HCT116 (cell line): ENCODE results near the gene INCENP. TPM values are rescaled to one million over a fixed set of nuclear protein-coding genes. Genes with fewer than 3 reads are reported as not detected.
"Not testable (repeated sequence)": the region's sequence is repeated elsewhere in the genome, so short reads cannot be mapped to it uniquely, and the experiment has no call there.

Experiments used
- ATAC-seq: fragments of 200-7000 bp; cut with Tn5 transposase; 2 replicates; pipeline ENCODE4 v1.9.1; 2020; ENCODE audit warnings: mild to moderate bottlenecking, moderate library complexity
- BruUV-seq: library from RNA; stranded (reverse); fragments of 400-500 nt; replicated peaks from 2 replicates; lab custom pipeline; 2021; lab: Mats Ljungman, UMichigan
- CTCF ChIA-PET: fragments of 300-600 bp; sonication (Branson Sonifier 250); formaldehyde crosslinking; loops from one replicate; lab custom pipeline; 2021; ENCODE audit warnings: antibody characterized with exemption; lab: Charles Lee
- POLR2A ChIA-PET: fragments of 300-600, 350-600 bp; sonication (Branson Sonifier 250); formaldehyde crosslinking; loops from one replicate; lab custom pipeline; 2021; ENCODE audit warnings: antibody characterized with exemption; lab: Charles Lee
- RAD21 ChIA-PET, 2 experiments: fragments of 300-600 bp; sonication (Branson Sonifier 250); formaldehyde crosslinking; loops; one replicate each; lab custom pipeline; 2023; ENCODE audit warnings: low total read pairs in 2 of 2; ENCODE audit not compliant: uncharacterized antibody in 2 of 2, unreplicated experiment in 2 of 2, low non-redundant PET in 1 of 2; lab: Charles Lee
- DNase-seq: peaks from one replicate; pipeline ENCODE4 v3.0.0-alpha.2; 2010; ENCODE audit warnings: low read depth, low spot score
- H2AFZ ChIP-seq: fragments of 200-600 bp; shearing (Covaris generic), sonication (generic); 2 replicates; pipeline ENCODE4 v1.6.1; 2017; ENCODE audit warnings: low read depth, mixed run types, mixed read lengths, antibody characterized with exemption, low read length; ENCODE audit not compliant: poor library complexity, severe bottlenecking
- H3K27ac ChIP-seq: 2 replicates; pipeline ENCODE4 v1.5.1; 2012; ENCODE audit warnings: low read depth, low read length
- H3K27me3 ChIP-seq: fragments of 200-600 bp; sonication (generic); 2 replicates; pipeline ENCODE4 v1.6.1; 2016; ENCODE audit warnings: mixed run types, low read length, mixed read lengths; ENCODE audit not compliant: insufficient read depth
- H3K36me3 ChIP-seq, 2 experiments: fragments of 200-500 bp in 1 of 2; fragments of 200-600 bp in 1 of 2; sonication (Bioruptor generic) in 1 of 2; sonication (generic) in 1 of 2; 2 replicates each; pipeline versions ENCODE4 v1.5.1 to v1.6.1; 2014 to 2016; ENCODE audit warnings: low read length in 2 of 2, inconsistent platforms in 1 of 2, mixed read lengths in 1 of 2, mixed run types in 1 of 2; ENCODE audit not compliant: insufficient read depth in 2 of 2, control insufficient read depth in 1 of 2
- H3K4me1 ChIP-seq, 2 experiments: fragments of 200-600 bp in 1 of 2; sonication (generic) in 1 of 2; 2 replicates each; pipeline versions ENCODE4 v1.5.1 to v1.6.1; 2012 to 2017; ENCODE audit warnings: low read length in 2 of 2, inconsistent platforms in 1 of 2, mild to moderate bottlenecking in 1 of 2, mixed read lengths in 1 of 2, mixed run types in 1 of 2, moderate library complexity in 1 of 2; ENCODE audit not compliant: insufficient read depth in 2 of 2, control insufficient read depth in 1 of 2
- H3K4me2 ChIP-seq: fragments of 200-600 bp; sonication (generic); 2 replicates; pipeline ENCODE4 v1.6.1; 2017; ENCODE audit warnings: mixed run types, low read length, mixed read lengths
- H3K4me3 ChIP-seq, 2 experiments: fragments of 200-600 bp in 1 of 2; sonication (generic) in 1 of 2; replicated peaks in 1 of 2; 2 replicates each; pipeline ENCODE4 v1.5.1; 2011 to 2016; ENCODE audit warnings: low read length in 2 of 2, control low read depth in 1 of 2, low read depth in 1 of 2, mild to moderate bottlenecking in 1 of 2, mixed read lengths in 1 of 2, mixed run types in 1 of 2
- H3K79me2 ChIP-seq: fragments of 200-600 bp; sonication (generic); 2 replicates; pipeline ENCODE4 v1.6.1; 2017; ENCODE audit warnings: mild to moderate bottlenecking, mixed run types, low read length, moderate library complexity, mixed read lengths; ENCODE audit not compliant: insufficient read depth
- H3K9ac ChIP-seq: fragments of 200-600 bp; sonication (generic); 2 replicates; pipeline ENCODE4 v1.6.1; 2016; ENCODE audit warnings: low read length, mixed read lengths
- H3K9me2 ChIP-seq: fragments of 200-600 bp; sonication (generic), shearing (Covaris generic); 2 replicates; pipeline ENCODE4 v1.6.1; 2017; ENCODE audit warnings: mixed run types, mild to moderate bottlenecking, moderate library complexity; ENCODE audit not compliant: insufficient read depth
- H3K9me3 ChIP-seq, 2 experiments: fragments of 200-500 bp in 1 of 2; fragments of 200-600 bp in 1 of 2; sonication (Bioruptor generic) in 1 of 2; sonication (generic) in 1 of 2; 2 replicates each; pipeline ENCODE4 v1.6.1; 2014 to 2017; ENCODE audit warnings: low read length in 2 of 2, mixed read lengths in 2 of 2, inconsistent platforms in 1 of 2, low read depth in 1 of 2, mild to moderate bottlenecking in 1 of 2, mixed run types in 1 of 2, moderate library complexity in 1 of 2; ENCODE audit not compliant: control insufficient read depth in 1 of 2, insufficient read depth in 1 of 2
- H4K20me1 ChIP-seq: fragments of 200-600 bp; sonication (generic), shearing (Covaris generic); 2 replicates; pipeline ENCODE4 v1.6.1; 2017; ENCODE audit warnings: mixed run types, mild to moderate bottlenecking, moderate library complexity; ENCODE audit not compliant: insufficient read depth
- EGR1 ChIP-seq: IDR thresholded peaks from 2 replicates; pipeline ENCODE4 v1.6.1; 2012; ENCODE audit warnings: low read depth
- EZH2 ChIP-seq: fragments of 200-600 bp; sonication (generic); IDR thresholded peaks from 2 replicates; pipeline ENCODE4 v1.6.1; 2017; ENCODE audit warnings: antibody characterized with exemption, mixed run types
- EZH2phosphoT487 ChIP-seq: fragments of 200-600 bp; IDR thresholded peaks from 2 replicates; pipeline ENCODE4 v1.6.1; 2018; ENCODE audit warnings: antibody characterized with exemption, borderline replicate concordance
- RAD21 ChIP-seq: IDR thresholded peaks from 2 replicates; pipeline ENCODE4 v1.6.1; 2012; ENCODE audit warnings: low read depth, mild to moderate bottlenecking
- REST ChIP-seq: IDR thresholded peaks from 2 replicates; pipeline ENCODE4 v1.6.1; 2012; ENCODE audit warnings: low read depth
- SIN3A ChIP-seq: IDR thresholded peaks from 2 replicates; pipeline ENCODE4 v1.6.1; 2012; ENCODE audit warnings: low read depth
- SRF ChIP-seq: IDR thresholded peaks from 2 replicates; pipeline ENCODE4 v1.6.1; 2012; ENCODE audit warnings: low read depth
- intact Hi-C: fragments of 100-400 bp; cut with micrococcal nuclease; formaldehyde crosslinking; loops from 2 replicates; pipeline ENCODE4 v1.10.0; 2022
- total RNA-seq: library from RNA; stranded (reverse); gene quantifications from one replicate; pipeline ENCODE4 v1.2.1, GENCODE V29; 2021; ENCODE audit not compliant: unreplicated experiment

INCENP gene
- total RNA-seq, 1 experiment from 2014 or later: 118 TPM

DNA sequence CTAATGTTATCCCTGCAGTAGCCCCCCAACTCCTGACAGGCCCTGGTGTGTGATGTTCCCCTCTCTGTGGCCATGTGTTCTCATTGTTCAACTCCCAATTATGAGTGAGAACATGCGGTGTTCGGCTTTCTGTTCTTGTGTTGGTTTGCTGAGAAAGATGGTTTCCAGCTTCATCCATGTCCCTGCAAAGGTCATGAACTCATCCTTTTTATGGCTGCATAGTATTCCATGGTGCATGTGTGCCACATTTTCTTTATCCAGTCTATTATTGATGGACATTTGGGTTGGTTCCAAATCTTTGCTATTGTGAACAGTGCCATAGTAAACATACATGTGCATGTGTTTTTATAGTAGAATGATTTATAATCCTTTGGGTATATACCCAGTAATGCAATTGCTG, 73.6 kb downstream of the INCENP start:
- H3K27me3 ChIP-seq: peaks cover 26% of the 10 kb centered on the region; the same call in 1 of the 2 replicates
- BruUV-seq, intact Hi-C loops, POLR2A ChIA-PET, H3K4me1 ChIP-seq, H3K9me2 ChIP-seq, H3K79me2 ChIP-seq, ATAC-seq, H3K27ac ChIP-seq, H3K4me3 ChIP-seq, H3K9ac ChIP-seq, CTCF ChIA-PET, RAD21 ChIA-PET, H2AFZ ChIP-seq, H3K36me3 ChIP-seq, DNase-seq, H3K4me2 ChIP-seq, H4K20me1 ChIP-seq, H3K9me3 ChIP-seq: not testable (repeated sequence)

DNA sequence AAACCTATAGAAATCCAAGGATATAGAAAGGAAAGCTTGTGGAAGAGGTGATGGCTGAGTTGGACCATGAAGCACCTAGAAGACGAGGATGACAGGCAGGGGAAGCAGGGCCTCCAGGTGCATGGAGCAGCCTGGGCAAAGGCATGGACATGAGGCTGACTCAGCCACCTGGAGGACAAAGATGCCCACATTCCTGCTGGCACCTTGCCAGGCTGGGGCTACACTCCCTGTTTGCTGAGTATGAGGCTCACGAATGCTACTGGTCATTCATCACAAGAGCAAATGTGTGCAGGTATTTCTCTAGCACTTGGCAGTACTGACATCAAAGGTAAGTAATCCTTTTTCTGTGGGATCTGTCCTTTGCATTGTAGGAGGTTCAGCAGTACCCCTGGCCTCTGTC, 77.6 kb downstream of the INCENP start:
- no peak for DNase-seq
- H3K4me3 ChIP-seq: no peak overlapping the region
- H3K4me2 ChIP-seq: no peak overlapping the region
- TF ChIP-seq EZH2 (no peak), SIN3A (no peak), SRF (no peak), RAD21 (no peak), REST (no peak), EGR1 (no peak), EZH2phosphoT487 (no peak)
- TF ChIP-seq, all 23 proteins: peak for 0
- H2AFZ ChIP-seq: no peak overlapping the region
- no peak overlapping the region for H3K27ac ChIP-seq
- H3K27me3 ChIP-seq: peaks cover 4% of the 10 kb centered on the region; the same call in 1 of the 2 replicates
- H3K36me3 ChIP-seq: no peaks in the 10 kb centered on the region
- no peaks in the 10 kb centered on the region for H3K9me2 ChIP-seq
- intact Hi-C loops: no loop called here
- no peak for ATAC-seq
- H3K4me1 ChIP-seq: no peaks in the 10 kb centered on the region
- H3K79me2 ChIP-seq: no peaks in the 10 kb centered on the region
- BruUV-seq: no TSS peak
- RAD21 ChIA-PET: no interaction called here
- POLR2A ChIA-PET: no interaction called here
- no peaks in the 10 kb centered on the region for H4K20me1 ChIP-seq
- no peaks in the 10 kb centered on the region for H3K9me3 ChIP-seq
- CTCF ChIA-PET: no interaction called here
- H3K9ac ChIP-seq: no peak overlapping the region

Other genes with a start within 250 kb of the INCENP start
- 65.8 TPM for gene FADS3, start 232.5 kb upstream of the INCENP start, total RNA-seq
- 18.1 TPM for gene RAB3IL1, start 206.4 kb upstream of the INCENP start, total RNA-seq
- 2.3 TPM for gene BEST1, start 173.7 kb upstream of the INCENP start, total RNA-seq
- gene FTH1, start 156.4 kb upstream of the INCENP start, total RNA-seq: 3,345 TPM
- not detected for gene SCGB1D1, start 66.2 kb downstream of the INCENP start, total RNA-seq
- not detected for gene SCGB2A1, start 84.7 kb downstream of the INCENP start, total RNA-seq
- gene SCGB1D2, start 118.2 kb downstream of the INCENP start, total RNA-seq: not detected
- not detected for gene SCGB2A2, start 146.1 kb downstream of the INCENP start, total RNA-seq
- gene SCGB1D4, start 175.1 kb downstream of the INCENP start, total RNA-seq: not detected
- gene ASRGL1, start 213.4 kb downstream of the INCENP start, total RNA-seq: 27.6 TPM